C4-2B (cell line): ENCODE results near the gene ASPN.

Experiments used
- CTCF ChIP-seq: fragments of 450-650 bp; conservative IDR thresholded peaks from 2 replicates; pipeline ENCODE4 v1.5.1; 2017; ENCODE audit warnings: mild to moderate bottlenecking
- ZFX ChIP-seq: fragments of 450-650 bp; IDR thresholded peaks from 2 replicates; pipeline ENCODE4 v1.6.1; 2017

- no peak for TF ChIP-seq CTCF
- TF ChIP-seq ZFX, result no peak
Observed at GRCh38 chr9:92423612-92424011, 58.7 kb downstream of the ASPN start.
